Smooth muscle cell (in vitro differentiated cells): ENCODE results near the gene SFXN1. TPM values are rescaled to one million over a fixed set of nuclear protein-coding genes. Genes with fewer than 3 reads are reported as not detected.

Experiments used
- DNase-seq: peaks from one replicate; lab custom pipeline; 2025; ENCODE audit not compliant: unreplicated experiment; lab: John Stamatoyannopoulos, UW
- H2AFZ ChIP-seq: fragments of 200-600 bp; sonication (generic); 2 replicates; pipeline ENCODE4 v1.6.0; 2016; ENCODE audit warnings: antibody characterized with exemption, low read depth, mild to moderate bottlenecking
- H3F3A ChIP-seq: fragments of 200-600 bp; sonication (generic); 2 replicates; pipeline ENCODE4 v1.6.0; 2017; ENCODE audit warnings: antibody characterized with exemption, low read depth
- H3K27ac ChIP-seq: fragments of 200-600 bp; sonication (generic); 2 replicates; pipeline ENCODE4 v1.5.1; 2016; ENCODE audit warnings: low read depth, mild to moderate bottlenecking
- H3K27me3 ChIP-seq: fragments of 200-600 bp; sonication (generic); 2 replicates; pipeline ENCODE4 v1.6.1; 2016; ENCODE audit warnings: low read depth, mild to moderate bottlenecking
- H3K36me3 ChIP-seq: fragments of 200-600 bp; sonication (generic); 2 replicates; pipeline ENCODE4 v1.5.1; 2016; ENCODE audit warnings: low read depth
- H3K4me1 ChIP-seq: fragments of 200-600 bp; sonication (generic); 2 replicates; pipeline ENCODE4 v1.5.1; 2016; ENCODE audit warnings: low read depth
- H3K4me2 ChIP-seq: fragments of 200-600 bp; sonication (generic); 2 replicates; pipeline ENCODE4 v1.6.0; 2016; ENCODE audit warnings: mild to moderate bottlenecking
- H3K4me3 ChIP-seq: fragments of 200-600 bp; sonication (generic); 2 replicates; pipeline ENCODE4 v1.5.1; 2016; ENCODE audit warnings: mild to moderate bottlenecking
- H3K79me2 ChIP-seq: fragments of 200-600 bp; sonication (generic); 2 replicates; pipeline ENCODE4 v1.6.0; 2016; ENCODE audit warnings: low read depth, mild to moderate bottlenecking
- H3K9ac ChIP-seq: fragments of 200-600 bp; sonication (generic); 2 replicates; pipeline ENCODE4 v1.6.0; 2016; ENCODE audit warnings: low read depth
- H3K9me3 ChIP-seq: fragments of 200-600 bp; sonication (generic); replicated peaks from 2 replicates; pipeline ENCODE4 v1.5.1; 2016; ENCODE audit warnings: low read depth
- H4K20me1 ChIP-seq: fragments of 200-600 bp; sonication (generic); 2 replicates; pipeline ENCODE4 v1.6.0; 2016; ENCODE audit warnings: low read depth
- CTCF ChIP-seq: fragments of 200-600 bp; sonication (generic); IDR thresholded peaks from 2 replicates; pipeline ENCODE4 v1.5.1; 2017; ENCODE audit warnings: borderline replicate concordance, mild to moderate bottlenecking, antibody characterized with exemption; ENCODE audit not compliant: insufficient read depth, poor library complexity, severe bottlenecking
- WGBS: methylation state at CpG from one replicate; pipeline ENCODE4 v1.1.7; 2016; ENCODE audit warnings: low lambda C conversion rate; 5-methylcytosine and 5-hydroxymethylcytosine counted together
- polyA plus RNA-seq: library from polyadenylated mRNA; unstranded; fragments of >200 nt; fragmentation: Nextera tagmentation; extraction: Ambion mirVana; gene quantifications from 2 replicates; pipeline ENCODE4 v1.2.1, GENCODE V29; 2016
- total RNA-seq: library from RNA; depleted of rRNA; stranded (reverse); fragments of >200 nt; gene quantifications from 2 replicates; pipeline ENCODE4 v1.2.3, GENCODE V29; 2014

Gene SFXN1
- total and polyA plus RNA-seq, 2 experiments from 2014 or later, result 63.9 to 136 TPM

- DNase-seq, result no peak
- no peak overlapping the region for H3K9ac ChIP-seq
- H3K4me1 ChIP-seq, result no peaks in the 10 kb centered on the region
- no peaks in the 10 kb centered on the region for H3K36me3 ChIP-seq
- no peak overlapping the region for H2AFZ ChIP-seq
- no peaks in the 10 kb centered on the region for H3K79me2 ChIP-seq
- no peaks in the 10 kb centered on the region for H3K27me3 ChIP-seq
- TF ChIP-seq CTCF, result no peak
- H3K4me3 ChIP-seq, result no peak overlapping the region
- H4K20me1 ChIP-seq, result no peaks in the 10 kb centered on the region
- H3K27ac ChIP-seq, result no peak overlapping the region
- no peaks in the 10 kb centered on the region for H3F3A ChIP-seq
- no peaks in the 10 kb centered on the region for H3K9me3 ChIP-seq
- WGBS, result 53% methylated on average over 15 of the region's 15 CpGs
- H3K4me2 ChIP-seq, result no peak overlapping the region
Observed at GRCh38 chr5:175573493-175574269, 95.3 kb downstream of the SFXN1 start.

- Histone ChIP-seq H3K4me3 (no peak overlapping the region), H3K4me1 (no peaks in the 10 kb centered on the region), H2AFZ (no peak overlapping the region), H3K9ac (no peak overlapping the region), H3K9me3 (no peaks in the 10 kb centered on the region), H3K27ac (no peak overlapping the region), H3K4me2 (no peak overlapping the region), H4K20me1 (no peaks in the 10 kb centered on the region), H3K27me3 (no peaks in the 10 kb centered on the region), H3K36me3 (no peaks in the 10 kb centered on the region), H3F3A (no peaks in the 10 kb centered on the region), H3K79me2 (no peaks in the 10 kb centered on the region)
- DNase-seq, result no peak
- no peak for TF ChIP-seq CTCF
- 95% methylated on average over 2 of the region's 2 CpGs for whole genome bisulfite sequencing
Observed at GRCh38 chr5:175575301-175575700, 96.9 kb downstream of the SFXN1 start.

- WGBS, result 96% methylated on average over 7 of the region's 7 CpGs
- Histone ChIP-seq H3K36me3 (no peaks in the 10 kb centered on the region), H3K9me3 (no peaks in the 10 kb centered on the region), H3K79me2 (no peaks in the 10 kb centered on the region), H3K27me3 (no peaks in the 10 kb centered on the region), H3K9ac (no peak overlapping the region), H3K4me3 (no peak overlapping the region), H2AFZ (no peak overlapping the region), H3F3A (no peaks in the 10 kb centered on the region), H4K20me1 (no peaks in the 10 kb centered on the region), H3K4me2 (no peak overlapping the region), H3K27ac (no peak overlapping the region), H3K4me1 (no peaks in the 10 kb centered on the region)
- no peak for DNase-seq
- TF ChIP-seq CTCF, result no peak
Observed at GRCh38 chr5:175576096-175576495, 97.7 kb downstream of the SFXN1 start.

- 95% methylated on average over 6 of the region's 6 CpGs for WGBS
- no peak for DNase-seq
- Histone ChIP-seq H3K4me2 (no peak overlapping the region), H2AFZ (no peak overlapping the region), H3K9ac (no peak overlapping the region), H3K9me3 (no peaks in the 10 kb centered on the region), H3K27me3 (no peaks in the 10 kb centered on the region), H3K27ac (no peak overlapping the region), H4K20me1 (no peaks in the 10 kb centered on the region), H3K4me1 (no peaks in the 10 kb centered on the region), H3K4me3 (no peak overlapping the region), H3F3A (no peaks in the 10 kb centered on the region), H3K36me3 (no peaks in the 10 kb centered on the region), H3K79me2 (no peaks in the 10 kb centered on the region)
- no peak for TF ChIP-seq CTCF
Observed at GRCh38 chr5:175576591-175576990, 98.2 kb downstream of the SFXN1 start.
